SK-N-SH treated with all-trans-retinoic acid at 6 μM for 48 hours (cell line): ENCODE data around the gene HIP1.

Experiments used
- ESRRG ChIP-seq: fragments of 250-450 bp; sonication (Bioruptor Pico); IDR thresholded peaks from 2 replicates; pipeline ENCODE4 v1.6.1; 2021; ENCODE audit warnings: mild to moderate bottlenecking
- PPARA ChIP-seq: fragments of 250-450 bp; sonication (Bioruptor Pico); IDR thresholded peaks from 2 replicates; pipeline ENCODE4 v1.5.0; 2020; ENCODE audit warnings: mild to moderate bottlenecking, borderline replicate concordance
- TCF4 ChIP-seq: fragments of 250-450 bp; sonication (Bioruptor Pico); IDR thresholded peaks from 2 replicates; pipeline ENCODE4 v1.8.0; 2021; ENCODE audit warnings: mild to moderate bottlenecking, moderate library complexity, borderline replicate concordance
- ZC3H10 ChIP-seq: fragments of 250-450 bp; sonication (Bioruptor Pico); IDR thresholded peaks from 2 replicates; pipeline ENCODE4 v1.5.1; 2021; ENCODE audit warnings: mild to moderate bottlenecking, moderate library complexity
- ZFP30 ChIP-seq: fragments of 450-650 bp; formaldehyde crosslinking; IDR thresholded peaks from 2 replicates; pipeline ENCODE4 v1.5.0; 2022; ENCODE audit warnings: mild to moderate bottlenecking, moderate library complexity
- ZNF565 ChIP-seq: fragments of 450-650 bp; formaldehyde crosslinking; conservative IDR thresholded peaks from 2 replicates; pipeline ENCODE4 v1.5.0; 2020; ENCODE audit warnings: low read depth, mild to moderate bottlenecking, moderate library complexity
- TF ChIP-seq, protein P1 (sequence below): fragments of 250-450 bp; sonication (Bioruptor Pico); IDR thresholded peaks from 2 replicates; pipeline ENCODE4 v1.5.0; 2020; ENCODE audit warnings: mild to moderate bottlenecking, moderate library complexity

DNA sequence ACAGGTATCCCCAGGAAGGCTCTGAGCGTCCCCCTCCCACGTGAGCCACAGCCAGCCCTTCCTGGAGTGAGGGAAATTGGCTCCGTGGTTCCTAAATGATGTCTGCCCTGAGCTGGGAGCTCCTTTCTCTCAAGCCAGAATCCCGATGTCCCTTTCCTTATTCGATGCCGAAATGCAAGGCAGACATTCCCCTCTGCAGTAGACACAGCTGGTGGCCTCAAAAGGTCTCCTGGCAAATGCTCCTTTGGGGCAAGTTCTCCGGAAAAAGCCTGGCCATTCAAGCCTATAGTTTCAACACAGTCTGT lies 98.9 kb downstream of the HIP1 start:
- TF ChIP-seq TCF4 (CRISPR knock-in tag) = no peak
- no peak for TF ChIP-seq ESRRG (CRISPR knock-in tag)
- no peak for TF ChIP-seq ZNF565
- TF ChIP-seq PPARA (CRISPR knock-in tag) = no peak
- no peak for TF ChIP-seq ZFP30 (CRISPR knock-in tag)
- TF ChIP-seq ZC3H10 (CRISPR knock-in tag) = no peak
- TF ChIP-seq, protein P1, sequence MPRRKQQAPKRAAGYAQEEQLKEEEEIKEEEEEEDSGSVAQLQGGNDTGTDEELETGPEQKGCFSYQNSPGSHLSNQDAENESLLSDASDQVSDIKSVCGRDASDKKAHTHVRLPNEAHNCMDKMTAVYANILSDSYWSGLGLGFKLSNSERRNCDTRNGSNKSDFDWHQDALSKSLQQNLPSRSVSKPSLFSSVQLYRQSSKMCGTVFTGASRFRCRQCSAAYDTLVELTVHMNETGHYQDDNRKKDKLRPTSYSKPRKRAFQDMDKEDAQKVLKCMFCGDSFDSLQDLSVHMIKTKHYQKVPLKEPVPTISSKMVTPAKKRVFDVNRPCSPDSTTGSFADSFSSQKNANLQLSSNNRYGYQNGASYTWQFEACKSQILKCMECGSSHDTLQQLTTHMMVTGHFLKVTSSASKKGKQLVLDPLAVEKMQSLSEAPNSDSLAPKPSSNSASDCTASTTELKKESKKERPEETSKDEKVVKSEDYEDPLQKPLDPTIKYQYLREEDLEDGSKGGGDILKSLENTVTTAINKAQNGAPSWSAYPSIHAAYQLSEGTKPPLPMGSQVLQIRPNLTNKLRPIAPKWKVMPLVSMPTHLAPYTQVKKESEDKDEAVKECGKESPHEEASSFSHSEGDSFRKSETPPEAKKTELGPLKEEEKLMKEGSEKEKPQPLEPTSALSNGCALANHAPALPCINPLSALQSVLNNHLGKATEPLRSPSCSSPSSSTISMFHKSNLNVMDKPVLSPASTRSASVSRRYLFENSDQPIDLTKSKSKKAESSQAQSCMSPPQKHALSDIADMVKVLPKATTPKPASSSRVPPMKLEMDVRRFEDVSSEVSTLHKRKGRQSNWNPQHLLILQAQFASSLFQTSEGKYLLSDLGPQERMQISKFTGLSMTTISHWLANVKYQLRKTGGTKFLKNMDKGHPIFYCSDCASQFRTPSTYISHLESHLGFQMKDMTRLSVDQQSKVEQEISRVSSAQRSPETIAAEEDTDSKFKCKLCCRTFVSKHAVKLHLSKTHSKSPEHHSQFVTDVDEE (CRISPR knock-in tag) = no peak
